GM20000 (cell line): ENCODE measurements around the gene CEP20.

Source experiments
- DNase-seq: peaks from one replicate; pipeline ENCODE4 v3.0.0; 2012; ENCODE audit warnings: low spot score
- TF ChIP-seq, protein P1 (sequence below): IDR thresholded peaks from 2 replicates; pipeline ENCODE4 v1.5.1; 2012; ENCODE audit warnings: mild to moderate bottlenecking, control low read depth; ENCODE audit errors: extremely low read depth, missing control alignments

The CEP20 gene

GRCh38 chr16:15816228-15816627 lies 72.2 kb downstream of the CEP20 start:
- TF ChIP-seq, protein P1, sequence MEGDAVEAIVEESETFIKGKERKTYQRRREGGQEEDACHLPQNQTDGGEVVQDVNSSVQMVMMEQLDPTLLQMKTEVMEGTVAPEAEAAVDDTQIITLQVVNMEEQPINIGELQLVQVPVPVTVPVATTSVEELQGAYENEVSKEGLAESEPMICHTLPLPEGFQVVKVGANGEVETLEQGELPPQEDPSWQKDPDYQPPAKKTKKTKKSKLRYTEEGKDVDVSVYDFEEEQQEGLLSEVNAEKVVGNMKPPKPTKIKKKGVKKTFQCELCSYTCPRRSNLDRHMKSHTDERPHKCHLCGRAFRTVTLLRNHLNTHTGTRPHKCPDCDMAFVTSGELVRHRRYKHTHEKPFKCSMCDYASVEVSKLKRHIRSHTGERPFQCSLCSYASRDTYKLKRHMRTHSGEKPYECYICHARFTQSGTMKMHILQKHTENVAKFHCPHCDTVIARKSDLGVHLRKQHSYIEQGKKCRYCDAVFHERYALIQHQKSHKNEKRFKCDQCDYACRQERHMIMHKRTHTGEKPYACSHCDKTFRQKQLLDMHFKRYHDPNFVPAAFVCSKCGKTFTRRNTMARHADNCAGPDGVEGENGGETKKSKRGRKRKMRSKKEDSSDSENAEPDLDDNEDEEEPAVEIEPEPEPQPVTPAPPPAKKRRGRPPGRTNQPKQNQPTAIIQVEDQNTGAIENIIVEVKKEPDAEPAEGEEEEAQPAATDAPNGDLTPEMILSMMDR: no peak
- no peak for DNase-seq
